Panc1 (cell line): Measurements from ENCODE around the gene OSGIN1. TPM values are rescaled to one million over a fixed set of nuclear protein-coding genes. Genes with fewer than 3 reads are reported as not detected.

ENCODE experiments used
- ATAC-seq: fragments of 200-7000 bp; cut with Tn5 transposase; 2 replicates; pipeline ENCODE4 v1.9.1; 2020; ENCODE audit warnings: mild to moderate bottlenecking, moderate library complexity
- BruUV-seq: library from RNA; stranded (reverse); fragments of 400-500 nt; replicated peaks from 2 replicates; lab custom pipeline; 2021; lab: Mats Ljungman, UMichigan
- CTCF ChIA-PET: fragments of 300-600 bp; sonication (Branson Sonifier 250); formaldehyde crosslinking; loops from one replicate; lab custom pipeline; 2022; ENCODE audit warnings: antibody characterized with exemption; lab: Charles Lee
- POLR2A ChIA-PET: fragments of 300-600 bp; sonication (Branson Sonifier 250); formaldehyde crosslinking; loops from one replicate; lab custom pipeline; 2022; ENCODE audit warnings: antibody characterized with exemption; lab: Charles Lee
- DNase-seq: peaks from one replicate; pipeline ENCODE4 v3.0.0-alpha.2; 2010; ENCODE audit warnings: low read depth, low spot score
- H3K27ac ChIP-seq: 2 replicates; pipeline ENCODE4 v1.5.1; 2011; ENCODE audit warnings: mild to moderate bottlenecking, low read length, inconsistent platforms
- H3K27me3 ChIP-seq: fragments of 200-500 bp; sonication (Bioruptor generic); 2 replicates; pipeline ENCODE4 v1.6.0; 2014; ENCODE audit warnings: low read length, inconsistent platforms; ENCODE audit not compliant: control insufficient read depth, insufficient read depth
- H3K36me3 ChIP-seq: fragments of 200-500 bp; sonication (Bioruptor generic); 2 replicates; pipeline ENCODE4 v1.5.1; 2014; ENCODE audit warnings: inconsistent platforms, mild to moderate bottlenecking, low read length, moderate library complexity; ENCODE audit not compliant: control insufficient read depth, insufficient read depth
- H3K4me1 ChIP-seq: 2 replicates; pipeline ENCODE4 v1.5.1; 2011; ENCODE audit warnings: inconsistent platforms, mild to moderate bottlenecking, low read length, moderate library complexity; ENCODE audit not compliant: control insufficient read depth, insufficient read depth
- H3K4me3 ChIP-seq, 2 experiments: 2 replicates each; pipeline ENCODE4 v1.5.1; 2011 to 2012; ENCODE audit warnings: low read depth in 2 of 2, low read length in 2 of 2, mild to moderate bottlenecking in 2 of 2, inconsistent platforms in 1 of 2, moderate library complexity in 1 of 2
- H3K9me3 ChIP-seq: fragments of 200-500 bp; sonication (Bioruptor generic); 2 replicates; pipeline ENCODE4 v1.5.1; 2014; ENCODE audit warnings: low read depth, mild to moderate bottlenecking, inconsistent platforms, low read length, moderate library complexity; ENCODE audit not compliant: control insufficient read depth, insufficient read depth
- CTCF ChIP-seq: fragments of 450-650 bp; IDR thresholded peaks from 2 replicates; pipeline ENCODE4 v1.5.1; 2017; ENCODE audit warnings: mild to moderate bottlenecking
- POLR2AphosphoS5 ChIP-seq: IDR thresholded peaks from 2 replicates; pipeline ENCODE4 v1.6.1; 2012; ENCODE audit warnings: mild to moderate bottlenecking, low read depth, low read length, moderate library complexity
- REST ChIP-seq, 2 experiments: IDR thresholded peaks; 2 replicates each; pipeline ENCODE4 v1.6.1; 2011 to 2012; ENCODE audit warnings: low read depth in 2 of 2, control low read depth in 1 of 2, low read length in 1 of 2, mild to moderate bottlenecking in 1 of 2, moderate library complexity in 1 of 2; ENCODE audit not compliant: insufficient read depth in 1 of 2
- SIN3A ChIP-seq: IDR thresholded peaks from 2 replicates; pipeline ENCODE4 v1.6.1; 2012; ENCODE audit warnings: low read depth, mild to moderate bottlenecking, low read length, moderate library complexity, borderline replicate concordance; ENCODE audit not compliant: insufficient read depth
- TCF7L2 ChIP-seq: IDR thresholded peaks from 2 replicates; pipeline ENCODE4 v1.6.1; 2011; ENCODE audit warnings: mild to moderate bottlenecking, low read depth, low read length, inconsistent platforms
- in situ Hi-C: cut with HindIII; loops from 2 replicates; pipeline ENCODE4 v1.10.0; 2016; ENCODE audit warnings: low sequenced_read_pairs, low pct_unique_long_range_greater_than_20kb
- intact Hi-C: fragments of 100-400 bp; cut with micrococcal nuclease; formaldehyde crosslinking; loops from one replicate; pipeline ENCODE4 v1.10.0; 2022; ENCODE audit not compliant: unreplicated experiment
- total RNA-seq: library from RNA; stranded (reverse); gene quantifications from one replicate; pipeline ENCODE4 v1.2.1, GENCODE V29; 2021; ENCODE audit not compliant: unreplicated experiment

Gene OSGIN1
- total RNA-seq, 1 experiment from 2014 or later, result 4.9 TPM

DNA sequence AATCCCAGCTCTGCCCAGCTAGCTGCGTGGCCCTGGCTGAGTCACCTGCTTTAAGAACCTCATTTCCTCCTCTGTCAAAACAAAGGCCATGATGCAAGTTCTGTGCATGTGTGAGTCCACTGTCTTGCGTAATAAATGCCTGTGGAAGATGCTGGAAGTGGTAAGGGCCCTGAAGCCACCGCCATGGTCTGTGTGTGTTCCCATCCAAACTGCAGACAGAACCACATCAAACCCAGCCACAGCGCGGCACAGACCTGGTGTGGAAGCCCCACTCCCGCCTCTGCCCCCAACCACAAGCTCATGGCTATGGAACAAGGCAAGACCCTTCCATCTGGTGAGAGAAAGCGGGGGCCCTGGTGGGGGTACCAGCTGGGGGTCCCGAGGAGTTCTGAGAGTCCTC, 41.0 kb downstream of the OSGIN1 start:
- DNase-seq (no peak), ATAC-seq (peak; percentile 33; the same call in 1 of the 2 replicates)
- TF ChIP-seq REST (IDR thresholded peaks at IDR 0.05; ENCODE audit: insufficient read depth in 1 of 2, low read depth in 2 of 2, low read length in 1 of 2) (no peak), CTCF (no peak), TCF7L2 (no peak), SIN3A (no peak), POLR2AphosphoS5 (no peak)
- no peak overlapping the region for H3K27ac ChIP-seq
- no peaks in the 10 kb centered on the region for H3K36me3 ChIP-seq
- intact Hi-C loops, result no loop called here
- H3K4me3 ChIP-seq, result no peak overlapping the region
- ChIA-PET CTCF (no interaction called here), POLR2A (no interaction called here)
- H3K9me3 ChIP-seq, result no peaks in the 10 kb centered on the region
- no peaks in the 10 kb centered on the region; the same call in 1 of the 2 replicates for H3K27me3 ChIP-seq
- no TSS peak for BruUV-seq
- no peaks in the 10 kb centered on the region for H3K4me1 ChIP-seq
- in situ Hi-C loops, result no loop called here

DNA sequence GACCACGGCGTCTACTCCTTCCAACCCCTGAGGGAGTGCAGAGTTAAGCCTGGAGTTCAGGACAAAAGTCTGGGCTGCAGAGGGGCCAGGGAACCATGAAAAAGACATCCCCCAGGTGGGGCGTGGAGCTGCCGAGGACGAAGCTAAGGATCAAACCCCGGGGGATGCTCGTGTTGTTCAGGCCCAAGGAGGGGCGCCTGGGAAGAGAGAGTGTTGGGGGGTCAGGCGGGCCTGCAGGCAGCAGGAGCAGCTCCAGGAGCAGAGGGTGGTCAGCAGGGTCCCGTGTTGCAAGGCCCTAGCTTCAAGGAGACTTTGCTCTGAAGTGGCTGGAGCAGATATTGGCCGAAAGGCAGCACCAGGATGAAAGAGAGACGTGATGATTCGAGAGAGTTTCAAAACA, 41.7 kb downstream of the OSGIN1 start:
- BruUV-seq, result no TSS peak

More for the DNA sequence above, 41.7 kb downstream of the OSGIN1 start:
- Histone ChIP-seq H3K27ac (no peak overlapping the region), H3K9me3 (no peaks in the 10 kb centered on the region), H3K4me3 (no peak overlapping the region), H3K27me3 (no peaks in the 10 kb centered on the region; the same call in 1 of the 2 replicates), H3K4me1 (no peaks in the 10 kb centered on the region), H3K36me3 (no peaks in the 10 kb centered on the region)
- DNase-seq, result no peak
- intact Hi-C loops, result no loop called here
- ATAC-seq, result no peak
- no peak for TF ChIP-seq CTCF
- TF ChIP-seq POLR2AphosphoS5, result no peak
- TF ChIP-seq TCF7L2, result no peak
- TF ChIP-seq REST (IDR thresholded peaks at IDR 0.05; ENCODE audit: insufficient read depth in 1 of 2, low read depth in 2 of 2, low read length in 1 of 2), result no peak
- no peak for TF ChIP-seq SIN3A
- POLR2A ChIA-PET, result no interaction called here
- CTCF ChIA-PET, result no interaction called here
- in situ Hi-C loops, result no loop called here
